ENCODE data around the gene BRD3.

The BRD3 gene

GRCh38 chr9:134039386-134040175 is 28.2 kb downstream of the BRD3 start:
- no peak for DNase-seq (ENCODE audit: low read depth)

- DNase-seq (ENCODE audit: low read depth) = no peak
Measured at GRCh38 chr9:134037641-134038040, 30.2 kb downstream of the BRD3 start.

- no peak for DNase-seq (ENCODE audit: low read depth)
Measured at GRCh38 chr9:134036130-134036529, 31.7 kb downstream of the BRD3 start.

- no peak for DNase-seq (ENCODE audit: low read depth)
Measured at GRCh38 chr9:134035041-134036039, 32.5 kb downstream of the BRD3 start.

- no peak for DNase-seq (ENCODE audit: low read depth)
Measured at GRCh38 chr9:134034215-134035040, 33.4 kb downstream of the BRD3 start.

GRCh38 chr9:134033516-134034214 is 34.2 kb downstream of the BRD3 start:
- no peak for DNase-seq (ENCODE audit: low read depth)

- no peak for DNase-seq (ENCODE audit: low read depth)
Measured at GRCh38 chr9:134032456-134033222, 35.2 kb downstream of the BRD3 start.

GRCh38 chr9:134031783-134032182 is 36.0 kb downstream of the BRD3 start:
- no peak for DNase-seq (ENCODE audit: low read depth)

GRCh38 chr9:134030821-134031470 is 36.9 kb downstream of the BRD3 start:
- no peak for DNase-seq (ENCODE audit: low read depth)

- no peak for DNase-seq (ENCODE audit: low read depth)
Measured at GRCh38 chr9:134029248-134030226, 38.3 kb downstream of the BRD3 start.

- no peak for DNase-seq (ENCODE audit: low read depth)
Measured at GRCh38 chr9:134028575-134029247, 39.1 kb downstream of the BRD3 start.

- no peak for DNase-seq (ENCODE audit: low read depth)
Measured at GRCh38 chr9:134028076-134028475, 39.8 kb downstream of the BRD3 start.

- DNase-seq (ENCODE audit: low read depth) = no peak
Measured at GRCh38 chr9:134027561-134027960, 40.3 kb downstream of the BRD3 start.

GRCh38 chr9:134026981-134027380 is 40.8 kb downstream of the BRD3 start:
- no peak for DNase-seq (ENCODE audit: low read depth)

- DNase-seq (ENCODE audit: low read depth) = no peak
Measured at GRCh38 chr9:134026581-134026980, 41.2 kb downstream of the BRD3 start.

- DNase-seq (ENCODE audit: low read depth) = peak; percentile 20
Measured at GRCh38 chr9:134025606-134026541, 42.0 kb downstream of the BRD3 start.

All from CMK (cell line).